ENCODE results near the gene ASIC4. TPM values are rescaled to one million over a fixed set of nuclear protein-coding genes. Genes with fewer than 3 reads are reported as not detected.

The ASIC4 gene
- total and polyA plus RNA-seq, 9 of the 15 experiments (the other 6 are each of a cell fraction or from before 2014, with no cell fraction given), result 0.07 to 19.2 (median 4.8) TPM

DNA sequence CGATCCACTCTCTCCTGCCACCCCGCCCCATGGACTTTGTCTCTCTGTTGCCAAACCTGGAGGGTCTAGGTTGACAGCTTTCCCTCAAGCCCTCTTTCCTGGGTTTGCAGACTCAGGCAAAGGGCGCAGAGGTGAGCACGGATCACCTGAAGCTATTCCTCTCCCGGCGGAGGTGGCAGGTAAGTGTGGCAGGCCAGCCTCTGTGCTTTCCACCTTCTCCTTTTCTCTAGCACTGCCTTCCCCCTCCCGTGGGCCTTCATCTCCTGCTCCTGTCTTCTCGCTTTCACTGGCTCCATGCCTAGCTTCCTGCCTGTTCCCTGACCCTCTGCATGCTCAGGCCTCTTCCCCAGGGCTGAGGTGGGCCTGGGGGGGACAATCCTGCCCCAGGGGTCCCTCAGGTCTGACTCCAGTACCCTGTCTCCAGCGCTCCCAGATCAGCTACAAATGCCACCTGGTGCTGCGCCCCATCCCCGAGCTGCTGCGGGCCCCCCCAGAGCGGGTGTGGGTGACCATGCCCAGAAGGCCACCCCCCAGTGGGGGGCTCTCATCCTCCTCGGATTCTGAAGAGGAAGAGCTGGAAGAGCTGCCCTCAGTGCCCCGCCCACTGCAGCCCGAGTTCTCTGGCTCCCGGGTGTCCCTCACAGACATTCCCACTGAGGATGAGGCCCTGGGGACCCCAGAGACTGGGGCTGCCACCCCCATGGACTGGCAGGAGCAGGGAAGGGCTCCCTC lies 31.4 kb upstream of the ASIC4 start (continued):
- TF ChIP-seq, protein P1, sequence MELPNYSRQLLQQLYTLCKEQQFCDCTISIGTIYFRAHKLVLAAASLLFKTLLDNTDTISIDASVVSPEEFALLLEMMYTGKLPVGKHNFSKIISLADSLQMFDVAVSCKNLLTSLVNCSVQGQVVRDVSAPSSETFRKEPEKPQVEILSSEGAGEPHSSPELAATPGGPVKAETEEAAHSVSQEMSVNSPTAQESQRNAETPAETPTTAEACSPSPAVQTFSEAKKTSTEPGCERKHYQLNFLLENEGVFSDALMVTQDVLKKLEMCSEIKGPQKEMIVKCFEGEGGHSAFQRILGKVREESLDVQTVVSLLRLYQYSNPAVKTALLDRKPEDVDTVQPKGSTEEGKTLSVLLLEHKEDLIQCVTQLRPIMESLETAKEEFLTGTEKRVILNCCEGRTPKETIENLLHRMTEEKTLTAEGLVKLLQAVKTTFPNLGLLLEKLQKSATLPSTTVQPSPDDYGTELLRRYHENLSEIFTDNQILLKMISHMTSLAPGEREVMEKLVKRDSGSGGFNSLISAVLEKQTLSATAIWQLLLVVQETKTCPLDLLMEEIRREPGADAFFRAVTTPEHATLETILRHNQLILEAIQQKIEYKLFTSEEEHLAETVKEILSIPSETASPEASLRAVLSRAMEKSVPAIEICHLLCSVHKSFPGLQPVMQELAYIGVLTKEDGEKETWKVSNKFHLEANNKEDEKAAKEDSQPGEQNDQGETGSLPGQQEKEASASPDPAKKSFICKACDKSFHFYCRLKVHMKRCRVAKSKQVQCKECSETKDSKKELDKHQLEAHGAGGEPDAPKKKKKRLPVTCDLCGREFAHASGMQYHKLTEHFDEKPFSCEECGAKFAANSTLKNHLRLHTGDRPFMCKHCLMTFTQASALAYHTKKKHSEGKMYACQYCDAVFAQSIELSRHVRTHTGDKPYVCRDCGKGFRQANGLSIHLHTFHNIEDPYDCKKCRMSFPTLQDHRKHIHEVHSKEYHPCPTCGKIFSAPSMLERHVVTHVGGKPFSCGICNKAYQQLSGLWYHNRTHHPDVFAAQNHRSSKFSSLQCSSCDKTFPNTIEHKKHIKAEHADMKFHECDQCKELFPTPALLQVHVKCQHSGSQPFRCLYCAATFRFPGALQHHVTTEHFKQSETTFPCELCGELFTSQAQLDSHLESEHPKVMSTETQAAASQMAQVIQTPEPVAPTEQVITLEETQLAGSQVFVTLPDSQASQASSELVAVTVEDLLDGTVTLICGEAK (IDR thresholded peaks at IDR 0.05), result no peak
- TF ChIP-seq, protein P1 (CRISPR knock-in tag; IDR thresholded peaks at IDR 0.05), result no peak
- TF ChIP-seq SMARCA4 (IDR thresholded peaks at IDR 0.05) (no peak), E2F3 (CRISPR knock-in tag; IDR thresholded peaks at IDR 0.05) (no peak), ELF2 (CRISPR knock-in tag; IDR thresholded peaks at IDR 0.05) (no peak), HCFC1 (IDR thresholded peaks at IDR 0.05; ENCODE audit: low read depth, low read length) (no peak), BHLHE40 (IDR thresholded peaks at IDR 0.05; ENCODE audit: low read length) (no peak), ZNF668 (CRISPR knock-in tag; IDR thresholded peaks at IDR 0.05) (no peak), ZNF384 (IDR thresholded peaks at IDR 0.05; ENCODE audit: low read depth, low read length) (no peak)

Data from K562 (cell line).